ENCODE data around the gene TM7SF3. TPM values are rescaled to one million over a fixed set of nuclear protein-coding genes. Genes with fewer than 3 reads are reported as not detected.

The TM7SF3 gene
- total RNA-seq, 1 donor from 2014 or later: 30.3 TPM

DNA sequence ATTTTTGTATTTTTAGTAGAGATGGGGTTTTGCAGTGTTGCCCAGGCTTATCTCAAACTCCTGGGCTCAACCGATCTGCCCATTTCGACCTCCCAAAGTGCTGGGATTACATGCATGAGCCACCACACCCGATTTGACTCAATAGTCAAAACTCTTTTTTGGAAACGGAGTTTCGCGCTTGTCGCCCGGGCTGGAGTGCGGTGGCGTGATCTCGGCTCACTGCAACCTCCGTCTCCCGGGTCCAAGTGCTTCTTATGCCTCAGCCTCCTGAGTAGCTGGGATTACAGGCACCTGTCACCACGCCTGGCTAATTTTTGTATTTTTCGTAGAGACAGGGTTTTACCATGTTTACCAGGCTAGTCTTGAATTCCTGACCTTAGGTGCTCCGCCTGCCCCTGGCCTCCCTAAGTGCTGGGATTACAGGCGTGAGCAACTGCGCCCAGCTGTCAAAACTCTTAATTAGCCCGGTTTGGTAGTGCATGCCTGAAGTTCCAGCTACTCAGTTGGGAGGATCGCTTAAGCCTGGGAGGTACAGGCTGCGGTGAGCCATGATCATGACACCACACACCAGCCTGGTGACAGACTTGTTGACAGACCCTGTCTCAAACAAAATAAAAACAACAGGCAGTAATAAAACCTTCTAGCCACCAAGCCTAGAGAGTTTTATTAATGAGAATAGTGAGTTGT, 20.6 kb upstream of the TM7SF3 start:
- Mint-ChIP-seq H3K4me1 (ENCODE audit: low read depth, unreplicated experiment) (no peaks in the 10 kb centered on the region), H3K9me3 (ENCODE audit: unreplicated experiment) (peaks cover 1% of the 10 kb centered on the region), H3K27ac (ENCODE audit: unreplicated experiment) (no peak overlapping the region), H3K4me3 (ENCODE audit: unreplicated experiment) (no peak overlapping the region), H3K36me3 (ENCODE audit: unreplicated experiment) (peaks cover 5% of the 10 kb centered on the region), H3K27me3 (ENCODE audit: unreplicated experiment) (no peaks in the 10 kb centered on the region)
- TF ChIP-seq, protein P1, sequence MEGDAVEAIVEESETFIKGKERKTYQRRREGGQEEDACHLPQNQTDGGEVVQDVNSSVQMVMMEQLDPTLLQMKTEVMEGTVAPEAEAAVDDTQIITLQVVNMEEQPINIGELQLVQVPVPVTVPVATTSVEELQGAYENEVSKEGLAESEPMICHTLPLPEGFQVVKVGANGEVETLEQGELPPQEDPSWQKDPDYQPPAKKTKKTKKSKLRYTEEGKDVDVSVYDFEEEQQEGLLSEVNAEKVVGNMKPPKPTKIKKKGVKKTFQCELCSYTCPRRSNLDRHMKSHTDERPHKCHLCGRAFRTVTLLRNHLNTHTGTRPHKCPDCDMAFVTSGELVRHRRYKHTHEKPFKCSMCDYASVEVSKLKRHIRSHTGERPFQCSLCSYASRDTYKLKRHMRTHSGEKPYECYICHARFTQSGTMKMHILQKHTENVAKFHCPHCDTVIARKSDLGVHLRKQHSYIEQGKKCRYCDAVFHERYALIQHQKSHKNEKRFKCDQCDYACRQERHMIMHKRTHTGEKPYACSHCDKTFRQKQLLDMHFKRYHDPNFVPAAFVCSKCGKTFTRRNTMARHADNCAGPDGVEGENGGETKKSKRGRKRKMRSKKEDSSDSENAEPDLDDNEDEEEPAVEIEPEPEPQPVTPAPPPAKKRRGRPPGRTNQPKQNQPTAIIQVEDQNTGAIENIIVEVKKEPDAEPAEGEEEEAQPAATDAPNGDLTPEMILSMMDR (IDR thresholded peaks at IDR 0.05; ENCODE audit: partially characterized antibody, unreplicated experiment): no peak
- DNase-seq: no peak

DNA sequence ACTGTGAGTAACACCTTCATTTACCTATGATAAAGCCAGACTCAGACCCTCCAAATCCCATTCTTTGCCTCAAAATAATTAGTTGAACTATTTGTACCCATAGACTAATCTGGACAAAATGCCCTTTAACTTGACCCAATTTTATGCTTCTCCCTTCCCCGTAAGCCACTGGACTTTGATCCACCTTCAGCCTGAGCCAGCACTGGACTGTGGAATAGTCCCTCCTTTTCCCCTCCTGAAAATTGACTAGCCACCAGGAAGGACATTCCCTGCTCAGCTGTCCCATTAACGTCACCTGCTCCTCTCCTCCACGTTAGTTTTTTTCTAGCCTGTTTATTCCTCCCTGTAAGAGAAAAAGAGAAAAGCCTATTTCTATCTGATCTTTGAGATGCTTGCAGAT, 18.5 kb upstream of the TM7SF3 start:
- DNase-seq: no peak
- no peak overlapping the region for H3K27ac Mint-ChIP-seq (ENCODE audit: unreplicated experiment)
- no peaks in the 10 kb centered on the region for H3K9me3 Mint-ChIP-seq (ENCODE audit: unreplicated experiment)
- no peak overlapping the region for H3K4me3 Mint-ChIP-seq (ENCODE audit: unreplicated experiment)
- no peaks in the 10 kb centered on the region for H3K27me3 Mint-ChIP-seq (ENCODE audit: unreplicated experiment)
- no peaks in the 10 kb centered on the region for H3K4me1 Mint-ChIP-seq (ENCODE audit: low read depth, unreplicated experiment)
- H3K36me3 Mint-ChIP-seq (ENCODE audit: unreplicated experiment): peaks cover 5% of the 10 kb centered on the region
- TF ChIP-seq, protein P1 (IDR thresholded peaks at IDR 0.05; ENCODE audit: partially characterized antibody, unreplicated experiment): no peak

DNA sequence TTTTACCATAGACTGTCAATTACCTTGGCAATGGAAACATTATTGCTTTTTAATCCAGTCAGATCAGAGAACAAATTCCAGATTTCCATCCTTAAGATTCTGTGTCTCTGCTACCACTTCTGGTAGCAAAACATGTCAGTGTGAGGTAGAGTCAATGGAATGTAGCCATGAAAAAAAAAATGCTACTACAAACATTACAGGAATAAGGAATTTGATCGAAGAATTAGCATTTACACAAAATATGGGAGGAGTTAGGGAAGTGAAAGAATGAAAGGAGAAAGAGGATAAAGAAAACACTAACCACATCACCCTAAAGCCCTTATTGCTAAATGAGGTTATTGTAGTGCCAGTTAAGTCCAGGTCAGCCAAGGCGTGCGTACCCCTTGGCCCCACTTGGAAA, 17.3 kb upstream of the TM7SF3 start:
- Mint-ChIP-seq H3K27ac (ENCODE audit: unreplicated experiment) (no peak overlapping the region), H3K36me3 (ENCODE audit: unreplicated experiment) (peaks cover 5% of the 10 kb centered on the region), H3K4me3 (ENCODE audit: unreplicated experiment) (no peak overlapping the region), H3K4me1 (ENCODE audit: low read depth, unreplicated experiment) (no peaks in the 10 kb centered on the region), H3K9me3 (ENCODE audit: unreplicated experiment) (no peaks in the 10 kb centered on the region), H3K27me3 (ENCODE audit: unreplicated experiment) (no peaks in the 10 kb centered on the region)
- TF ChIP-seq, protein P1 (IDR thresholded peaks at IDR 0.05; ENCODE audit: partially characterized antibody, unreplicated experiment): no peak
- DNase-seq: no peak

DNA sequence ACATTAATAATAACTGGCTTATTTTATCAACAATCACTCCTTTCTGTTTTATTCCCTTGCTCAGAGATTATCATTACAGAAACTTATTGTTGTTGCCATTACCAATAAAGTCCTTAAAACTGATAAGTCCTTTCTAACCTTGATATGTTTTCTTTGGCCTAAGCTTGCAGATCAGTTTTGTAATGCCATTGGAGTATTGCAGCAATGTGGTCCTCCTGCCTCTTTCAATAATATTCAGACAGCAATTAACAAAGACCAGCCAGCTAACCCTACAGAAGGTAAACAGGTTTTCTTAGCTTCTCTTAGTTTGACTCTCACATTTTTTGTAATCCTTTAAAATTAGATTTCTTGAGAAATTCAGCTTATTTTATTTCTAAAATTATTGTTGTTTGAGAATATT, 12.1 kb upstream of the TM7SF3 start:
- peaks cover 9% of the 10 kb centered on the region for H3K9me3 Mint-ChIP-seq (ENCODE audit: unreplicated experiment)
- DNase-seq: no peak
- TF ChIP-seq, protein P1 (IDR thresholded peaks at IDR 0.05; ENCODE audit: partially characterized antibody, unreplicated experiment): no peak
- no peaks in the 10 kb centered on the region for H3K36me3 Mint-ChIP-seq (ENCODE audit: unreplicated experiment)
- peaks cover 7% of the 10 kb centered on the region for H3K27me3 Mint-ChIP-seq (ENCODE audit: unreplicated experiment)
- no peak overlapping the region for H3K27ac Mint-ChIP-seq (ENCODE audit: unreplicated experiment)
- H3K4me1 Mint-ChIP-seq (ENCODE audit: low read depth, unreplicated experiment): peaks cover 14% of the 10 kb centered on the region
- H3K4me3 Mint-ChIP-seq (ENCODE audit: unreplicated experiment): no peak overlapping the region

DNA sequence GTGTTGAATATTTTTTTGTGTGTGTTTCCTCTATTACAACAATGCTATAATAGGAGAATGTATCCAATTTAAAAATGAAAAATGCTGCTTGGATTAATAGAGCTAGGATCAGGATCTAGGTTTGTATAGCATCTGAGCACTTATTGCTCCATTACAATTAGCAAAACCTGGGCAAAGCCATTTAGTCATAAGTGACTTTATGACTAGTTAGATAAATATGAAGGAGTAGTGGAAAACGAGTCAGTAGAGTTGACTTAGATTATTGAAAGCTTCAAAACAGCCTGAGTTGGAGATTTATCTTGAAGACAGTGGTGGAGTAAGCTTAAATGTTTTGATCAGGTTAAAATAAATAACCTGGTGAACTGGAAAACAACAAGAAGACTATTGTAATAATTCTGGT, 10.9 kb upstream of the TM7SF3 start:
- Mint-ChIP-seq H3K27me3 (ENCODE audit: unreplicated experiment) (peaks cover 11% of the 10 kb centered on the region), H3K4me1 (ENCODE audit: low read depth, unreplicated experiment) (peaks cover 14% of the 10 kb centered on the region), H3K9me3 (ENCODE audit: unreplicated experiment) (peaks cover 9% of the 10 kb centered on the region), H3K27ac (ENCODE audit: unreplicated experiment) (no peak overlapping the region), H3K36me3 (ENCODE audit: unreplicated experiment) (no peaks in the 10 kb centered on the region), H3K4me3 (ENCODE audit: unreplicated experiment) (no peak overlapping the region)
- TF ChIP-seq, protein P1 (IDR thresholded peaks at IDR 0.05; ENCODE audit: partially characterized antibody, unreplicated experiment): no peak
- DNase-seq: no peak

All from glutamatergic neuron (in vitro differentiated cells).